ENCODE measurements around the gene NDST3.

NDST3 gene

DNA sequence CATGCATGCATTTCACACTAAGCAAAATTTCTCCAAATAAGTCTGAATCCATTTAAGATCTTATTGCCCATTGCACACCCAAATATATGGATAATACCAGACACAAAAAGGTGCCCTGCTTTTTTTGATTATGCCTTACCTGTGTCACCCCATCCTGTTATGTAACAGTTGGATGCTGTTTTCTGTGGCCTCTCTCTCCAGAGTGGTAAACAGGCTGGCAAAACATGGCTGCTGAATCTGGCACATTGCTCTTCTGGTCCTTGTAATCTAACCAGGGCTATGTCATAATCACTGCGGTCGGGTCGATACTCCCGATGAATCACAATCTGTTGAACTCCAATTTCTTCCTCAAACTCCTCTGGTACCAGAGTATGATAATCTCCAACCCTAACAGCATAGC lies 248.4 kb downstream of the NDST3 start:
- H3K4me1 Mint-ChIP-seq = peaks cover 47% of the 10 kb centered on the region
- no peaks in the 10 kb centered on the region for H3K27me3 Mint-ChIP-seq (ENCODE audit: low read depth, poor library complexity)
- TF ChIP-seq, protein P1, sequence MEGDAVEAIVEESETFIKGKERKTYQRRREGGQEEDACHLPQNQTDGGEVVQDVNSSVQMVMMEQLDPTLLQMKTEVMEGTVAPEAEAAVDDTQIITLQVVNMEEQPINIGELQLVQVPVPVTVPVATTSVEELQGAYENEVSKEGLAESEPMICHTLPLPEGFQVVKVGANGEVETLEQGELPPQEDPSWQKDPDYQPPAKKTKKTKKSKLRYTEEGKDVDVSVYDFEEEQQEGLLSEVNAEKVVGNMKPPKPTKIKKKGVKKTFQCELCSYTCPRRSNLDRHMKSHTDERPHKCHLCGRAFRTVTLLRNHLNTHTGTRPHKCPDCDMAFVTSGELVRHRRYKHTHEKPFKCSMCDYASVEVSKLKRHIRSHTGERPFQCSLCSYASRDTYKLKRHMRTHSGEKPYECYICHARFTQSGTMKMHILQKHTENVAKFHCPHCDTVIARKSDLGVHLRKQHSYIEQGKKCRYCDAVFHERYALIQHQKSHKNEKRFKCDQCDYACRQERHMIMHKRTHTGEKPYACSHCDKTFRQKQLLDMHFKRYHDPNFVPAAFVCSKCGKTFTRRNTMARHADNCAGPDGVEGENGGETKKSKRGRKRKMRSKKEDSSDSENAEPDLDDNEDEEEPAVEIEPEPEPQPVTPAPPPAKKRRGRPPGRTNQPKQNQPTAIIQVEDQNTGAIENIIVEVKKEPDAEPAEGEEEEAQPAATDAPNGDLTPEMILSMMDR (IDR thresholded peaks at IDR 0.05) = no peak
- peaks cover 5% of the 10 kb centered on the region for H3K36me3 Mint-ChIP-seq (ENCODE audit: low read depth)
- H3K27ac Mint-ChIP-seq = no peak overlapping the region
- H3K9me3 Mint-ChIP-seq = peaks cover 3% of the 10 kb centered on the region
- no peak for DNase-seq
- no peak overlapping the region for H3K4me3 Mint-ChIP-seq

DNA sequence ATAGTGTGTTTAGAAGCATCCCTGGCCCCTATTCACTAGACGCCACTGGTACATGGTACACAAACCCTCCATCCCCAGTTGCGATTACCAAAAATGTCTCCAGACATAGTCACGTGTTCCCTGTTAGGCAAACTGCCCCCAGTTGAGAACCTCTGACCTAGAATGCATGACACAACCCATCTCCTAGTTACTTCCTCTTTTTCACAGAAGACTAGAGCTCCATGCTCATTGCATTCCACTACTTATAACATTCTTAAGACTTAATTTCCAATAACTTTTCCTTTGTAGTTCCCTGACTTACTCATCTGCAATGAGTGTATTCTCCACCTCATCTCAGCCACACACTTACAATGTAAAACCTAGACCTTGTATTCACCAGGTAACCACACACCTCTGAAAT lies 249.9 kb downstream of the NDST3 start:
- Mint-ChIP-seq H3K4me3 (no peak overlapping the region), H3K9me3 (no peaks in the 10 kb centered on the region), H3K4me1 (peaks cover 36% of the 10 kb centered on the region), H3K27ac (no peak overlapping the region), H3K36me3 (ENCODE audit: low read depth) (peaks cover 5% of the 10 kb centered on the region), H3K27me3 (ENCODE audit: low read depth, poor library complexity) (no peaks in the 10 kb centered on the region)
- no peak for DNase-seq
- TF ChIP-seq, protein P1 (IDR thresholded peaks at IDR 0.05) = no peak

DNA sequence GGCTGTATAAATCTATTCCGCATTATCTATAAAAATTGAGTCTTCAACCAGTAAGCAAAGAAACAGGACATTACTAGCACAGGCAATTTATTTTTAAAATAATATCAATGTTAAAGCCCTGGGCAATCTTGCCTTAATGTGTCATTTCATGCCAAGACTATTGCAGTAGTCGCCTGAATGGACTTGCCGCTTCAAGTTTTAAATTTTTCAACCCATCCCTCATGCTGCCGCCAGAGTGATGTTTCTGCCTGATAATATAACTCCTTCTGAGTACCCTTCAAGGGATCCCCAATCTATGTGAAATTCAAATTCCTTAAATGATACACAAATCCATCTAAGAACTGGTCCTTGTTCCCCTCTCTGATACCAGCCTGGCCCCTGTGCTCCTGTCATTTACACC lies 251.6 kb downstream of the NDST3 start:
- DNase-seq = no peak
- TF ChIP-seq, protein P1 (IDR thresholded peaks at IDR 0.05) = no peak
- peaks cover 20% of the 10 kb centered on the region for H3K4me1 Mint-ChIP-seq
- no peaks in the 10 kb centered on the region for H3K9me3 Mint-ChIP-seq
- no peak overlapping the region for H3K4me3 Mint-ChIP-seq
- peaks cover 5% of the 10 kb centered on the region for H3K36me3 Mint-ChIP-seq (ENCODE audit: low read depth)
- no peak overlapping the region for H3K27ac Mint-ChIP-seq
- no peaks in the 10 kb centered on the region for H3K27me3 Mint-ChIP-seq (ENCODE audit: low read depth, poor library complexity)

DNA sequence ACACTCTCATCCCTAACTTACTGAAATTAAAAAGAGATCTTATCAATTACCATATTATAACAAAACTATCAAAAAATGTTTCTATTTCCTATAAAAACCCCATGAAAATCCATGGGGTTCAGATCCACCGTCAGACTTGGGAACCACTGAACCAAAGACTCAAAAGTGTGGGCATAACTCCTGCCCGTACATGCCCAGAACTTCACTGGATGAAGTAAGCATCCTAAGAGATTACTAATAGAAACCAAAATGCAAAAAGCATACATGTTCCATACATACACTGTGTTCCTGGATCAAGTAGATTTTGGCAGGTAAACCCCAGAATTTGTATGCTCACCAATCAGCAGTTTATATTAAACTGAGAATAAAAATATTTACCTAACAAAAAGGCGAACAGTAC lies 252.4 kb downstream of the NDST3 start:
- Mint-ChIP-seq H3K9me3 (no peaks in the 10 kb centered on the region), H3K27me3 (ENCODE audit: low read depth, poor library complexity) (no peaks in the 10 kb centered on the region), H3K4me1 (peaks cover 13% of the 10 kb centered on the region), H3K4me3 (no peak overlapping the region), H3K36me3 (ENCODE audit: low read depth) (peaks cover 5% of the 10 kb centered on the region), H3K27ac (no peak overlapping the region)
- DNase-seq = no peak
- TF ChIP-seq, protein P1 (IDR thresholded peaks at IDR 0.05) = no peak

DNA sequence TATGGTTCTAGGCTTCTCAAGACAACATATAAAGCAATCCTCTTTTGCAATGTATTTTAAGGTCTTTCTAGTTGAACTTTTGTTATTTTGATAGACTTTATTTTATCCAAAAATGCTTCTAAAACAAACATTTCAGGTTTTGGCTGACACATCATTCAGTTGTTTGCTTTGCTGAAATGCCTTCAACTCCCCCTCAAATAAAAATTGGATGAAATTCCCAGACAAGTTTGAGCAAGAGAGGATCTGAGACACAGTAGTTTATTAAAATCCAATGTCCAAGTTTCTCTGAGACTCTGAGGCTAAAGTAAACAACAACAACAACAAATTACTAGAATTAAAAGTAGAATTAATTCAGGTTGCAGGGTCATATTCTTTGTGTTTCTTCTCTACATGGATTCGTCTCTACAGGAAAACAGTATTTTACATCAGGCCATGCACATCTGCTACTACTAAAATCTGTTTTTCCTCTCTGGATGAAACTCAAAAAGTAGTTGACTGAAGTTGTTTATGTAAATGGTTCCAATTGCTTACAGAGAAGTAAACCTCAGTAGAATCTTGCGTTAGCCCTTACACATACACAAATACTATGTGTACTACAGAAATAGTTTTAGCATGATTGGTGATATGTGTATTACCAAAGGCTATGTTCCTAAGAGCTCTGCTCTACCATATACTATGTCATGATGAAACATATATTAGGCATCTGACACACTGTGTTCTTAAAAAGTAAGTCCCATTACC lies 253.6 kb downstream of the NDST3 start:
- no peak overlapping the region for H3K4me3 Mint-ChIP-seq
- DNase-seq = no peak
- H3K27ac Mint-ChIP-seq = no peak overlapping the region
- H3K9me3 Mint-ChIP-seq = no peaks in the 10 kb centered on the region
- H3K4me1 Mint-ChIP-seq = peaks cover 3% of the 10 kb centered on the region
- H3K27me3 Mint-ChIP-seq (ENCODE audit: low read depth, poor library complexity) = no peaks in the 10 kb centered on the region
- peaks cover 2% of the 10 kb centered on the region for H3K36me3 Mint-ChIP-seq (ENCODE audit: low read depth)
- TF ChIP-seq, protein P1 (IDR thresholded peaks at IDR 0.05) = no peak

DNA sequence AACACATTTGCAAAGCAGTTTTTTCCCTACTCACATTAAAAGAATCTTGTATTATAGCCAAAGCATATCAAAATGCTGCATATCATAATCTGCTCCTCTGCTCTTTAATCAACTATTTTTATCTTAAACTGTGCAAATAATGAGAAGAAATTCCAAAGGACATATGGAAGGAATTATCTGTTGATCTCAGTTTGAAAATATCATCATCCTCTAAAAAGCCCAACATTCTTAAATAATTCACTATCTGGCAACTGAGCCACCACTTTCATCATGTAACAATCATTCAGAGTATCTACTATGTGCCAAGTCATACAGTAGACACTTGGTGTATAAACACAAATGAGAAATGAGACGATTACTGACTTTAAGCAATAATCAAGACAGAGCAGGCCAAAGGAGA lies 255.5 kb downstream of the NDST3 start:
- Mint-ChIP-seq H3K27me3 (ENCODE audit: low read depth, poor library complexity) (no peaks in the 10 kb centered on the region), H3K4me1 (no peaks in the 10 kb centered on the region), H3K4me3 (no peak overlapping the region), H3K36me3 (ENCODE audit: low read depth) (no peaks in the 10 kb centered on the region), H3K27ac (no peak overlapping the region), H3K9me3 (no peaks in the 10 kb centered on the region)
- no peak for DNase-seq
- TF ChIP-seq, protein P1 (IDR thresholded peaks at IDR 0.05) = no peak
